ENCODE results near the gene MYL12A. TPM values are rescaled to one million over a fixed set of nuclear protein-coding genes. Genes with fewer than 3 reads are reported as not detected.

Gene MYL12A
- total and polyA plus RNA-seq, 2 experiments from 2014 or later: 206 to 502 TPM

DNA sequence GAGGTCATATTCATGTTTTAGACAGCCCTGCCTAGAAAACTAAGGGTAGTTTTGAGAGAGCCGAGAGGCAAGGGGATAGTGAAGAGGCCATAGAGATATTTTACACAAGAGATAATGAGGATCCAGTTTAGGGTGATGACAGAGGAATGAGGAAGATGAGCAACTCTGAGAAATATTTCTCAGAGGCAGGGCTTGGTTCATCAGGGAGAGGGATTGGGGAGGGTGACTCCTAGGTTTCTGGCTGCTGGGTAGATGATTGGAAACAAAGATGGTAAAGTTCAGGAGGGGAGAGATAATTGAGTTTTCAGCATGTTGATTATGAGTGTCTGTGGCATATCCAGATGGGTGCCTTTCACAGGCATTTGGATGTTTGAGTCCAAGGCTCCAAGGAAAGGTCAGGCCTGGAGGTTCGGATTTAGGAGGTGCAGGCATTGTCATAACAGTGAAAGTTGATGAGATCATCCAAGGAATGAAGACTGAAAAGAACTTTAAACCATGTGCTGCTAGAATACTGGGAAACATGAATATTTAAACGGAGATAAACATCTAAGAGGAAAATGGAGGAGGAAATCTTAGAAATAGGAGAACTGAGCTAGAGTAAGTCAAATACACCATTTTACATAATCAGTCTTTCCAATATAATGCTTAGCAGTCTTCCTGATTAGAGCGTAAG lies 21.8 kb downstream of the MYL12A start:
- H3K4me3 Mint-ChIP-seq: no peak overlapping the region
- H3K9me3 Mint-ChIP-seq: no peaks in the 10 kb centered on the region
- H3K36me3 ChIP-seq (ENCODE audit: insufficient read depth): peaks cover 11% of the 10 kb centered on the region; the same call in 1 of the 2 replicates
- H3K4me1 Mint-ChIP-seq: peaks cover 35% of the 10 kb centered on the region
- no peak overlapping the region for H2AFZ ChIP-seq
- ATAC-seq: no peak
- H3K27me3 ChIP-seq (ENCODE audit: insufficient read depth): no peaks in the 10 kb centered on the region
- H3K79me2 ChIP-seq (replicated peaks; ENCODE audit: insufficient read depth): peaks cover 90% of the 10 kb centered on the region
- H3K4me3 ChIP-seq: no peak overlapping the region
- no peak for DNase-seq (ENCODE audit: low spot score)
- no peak overlapping the region; the same call in 1 of the 2 replicates for H3K27ac Mint-ChIP-seq
- H3F3A ChIP-seq (replicated peaks; ENCODE audit: low read depth): no peaks in the 10 kb centered on the region
- no peak overlapping the region for H3K4me2 ChIP-seq
- H3K27ac ChIP-seq (ENCODE audit: low read depth): no peak overlapping the region
- peaks cover 5% of the 10 kb centered on the region for H3K4me1 ChIP-seq (ENCODE audit: insufficient read depth)
- no peak for TF ChIP-seq EZH2phosphoT487 (IDR thresholded peaks at IDR 0.05; ENCODE audit: unreplicated experiment)
- TF ChIP-seq, protein P1, sequence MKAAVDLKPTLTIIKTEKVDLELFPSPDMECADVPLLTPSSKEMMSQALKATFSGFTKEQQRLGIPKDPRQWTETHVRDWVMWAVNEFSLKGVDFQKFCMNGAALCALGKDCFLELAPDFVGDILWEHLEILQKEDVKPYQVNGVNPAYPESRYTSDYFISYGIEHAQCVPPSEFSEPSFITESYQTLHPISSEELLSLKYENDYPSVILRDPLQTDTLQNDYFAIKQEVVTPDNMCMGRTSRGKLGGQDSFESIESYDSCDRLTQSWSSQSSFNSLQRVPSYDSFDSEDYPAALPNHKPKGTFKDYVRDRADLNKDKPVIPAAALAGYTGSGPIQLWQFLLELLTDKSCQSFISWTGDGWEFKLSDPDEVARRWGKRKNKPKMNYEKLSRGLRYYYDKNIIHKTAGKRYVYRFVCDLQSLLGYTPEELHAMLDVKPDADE (IDR thresholded peaks at IDR 0.05): no peak
- no peak for TF ChIP-seq JUNB (IDR thresholded peaks at IDR 0.05; ENCODE audit: unreplicated experiment)
- no peak for TF ChIP-seq STAT1 (IDR thresholded peaks at IDR 0.05; ENCODE audit: unreplicated experiment)
- no peak for TF ChIP-seq ZNF114 (CRISPR knock-in tag; IDR thresholded peaks at IDR 0.05)
- no peak for TF ChIP-seq CREB1 (CRISPR knock-in tag; IDR thresholded peaks at IDR 0.05; ENCODE audit: low read depth)
- no peak for TF ChIP-seq ZNF331 (CRISPR knock-in tag; IDR thresholded peaks at IDR 0.05; ENCODE audit: low read depth)
- H3K36me3 Mint-ChIP-seq (ENCODE audit: low read depth): peaks cover 8% of the 10 kb centered on the region; the same call in 2 of the 3 replicates
- H3K9me2 ChIP-seq (ENCODE audit: insufficient read depth): no peaks in the 10 kb centered on the region
- H4K20me1 ChIP-seq (replicated peaks; ENCODE audit: insufficient read depth): peaks cover 36% of the 10 kb centered on the region
- peaks cover 2% of the 10 kb centered on the region for H3K27me3 Mint-ChIP-seq (ENCODE audit: insufficient read depth, low read depth, poor library complexity)

DNA sequence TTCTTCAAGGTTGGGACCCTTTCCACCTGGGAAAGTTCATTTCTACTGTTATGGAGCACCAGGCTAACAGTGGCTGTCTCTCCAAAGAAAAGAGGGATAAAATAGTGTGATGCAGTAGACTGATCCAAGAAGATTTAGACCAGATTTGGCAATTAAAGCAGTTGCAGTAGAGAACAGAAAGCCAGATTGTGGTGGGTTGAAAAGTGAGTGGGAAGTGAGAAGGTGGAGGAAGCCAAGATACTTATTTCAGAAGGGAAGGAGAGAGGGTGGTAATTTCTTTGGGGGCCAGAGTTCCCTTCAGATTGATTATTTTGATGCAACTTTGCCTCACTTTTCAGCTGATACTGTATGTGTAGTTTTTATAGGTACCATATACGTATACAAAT lies 22.3 kb downstream of the MYL12A start:
- Mint-ChIP-seq H3K4me3 (no peak overlapping the region), H3K27ac (0 out of 2 replicates have a peak overlapping the region, but pooled peaks have one; percentile 11), H3K36me3 (ENCODE audit: low read depth) (peaks cover 10% of the 10 kb centered on the region), H3K4me1 (peaks cover 30% of the 10 kb centered on the region), H3K9me3 (no peaks in the 10 kb centered on the region), H3K27me3 (ENCODE audit: insufficient read depth, low read depth, poor library complexity) (peaks cover 2% of the 10 kb centered on the region)
- H3K4me2 ChIP-seq: no peak overlapping the region
- no peaks in the 10 kb centered on the region for H3F3A ChIP-seq (replicated peaks; ENCODE audit: low read depth)
- H2AFZ ChIP-seq: no peak overlapping the region
- no peak overlapping the region for H3K27ac ChIP-seq (ENCODE audit: low read depth)
- no peak overlapping the region for H3K4me3 ChIP-seq
- H3K27me3 ChIP-seq (ENCODE audit: insufficient read depth): no peaks in the 10 kb centered on the region
- peaks cover 5% of the 10 kb centered on the region for H3K4me1 ChIP-seq (ENCODE audit: insufficient read depth)
- H3K79me2 ChIP-seq (replicated peaks; ENCODE audit: insufficient read depth): peaks cover 85% of the 10 kb centered on the region
- TF ChIP-seq EZH2 (IDR thresholded peaks at IDR 0.05; ENCODE audit: low read depth, unreplicated experiment): no peak
- TF ChIP-seq, protein P2, sequence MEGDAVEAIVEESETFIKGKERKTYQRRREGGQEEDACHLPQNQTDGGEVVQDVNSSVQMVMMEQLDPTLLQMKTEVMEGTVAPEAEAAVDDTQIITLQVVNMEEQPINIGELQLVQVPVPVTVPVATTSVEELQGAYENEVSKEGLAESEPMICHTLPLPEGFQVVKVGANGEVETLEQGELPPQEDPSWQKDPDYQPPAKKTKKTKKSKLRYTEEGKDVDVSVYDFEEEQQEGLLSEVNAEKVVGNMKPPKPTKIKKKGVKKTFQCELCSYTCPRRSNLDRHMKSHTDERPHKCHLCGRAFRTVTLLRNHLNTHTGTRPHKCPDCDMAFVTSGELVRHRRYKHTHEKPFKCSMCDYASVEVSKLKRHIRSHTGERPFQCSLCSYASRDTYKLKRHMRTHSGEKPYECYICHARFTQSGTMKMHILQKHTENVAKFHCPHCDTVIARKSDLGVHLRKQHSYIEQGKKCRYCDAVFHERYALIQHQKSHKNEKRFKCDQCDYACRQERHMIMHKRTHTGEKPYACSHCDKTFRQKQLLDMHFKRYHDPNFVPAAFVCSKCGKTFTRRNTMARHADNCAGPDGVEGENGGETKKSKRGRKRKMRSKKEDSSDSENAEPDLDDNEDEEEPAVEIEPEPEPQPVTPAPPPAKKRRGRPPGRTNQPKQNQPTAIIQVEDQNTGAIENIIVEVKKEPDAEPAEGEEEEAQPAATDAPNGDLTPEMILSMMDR (conservative IDR thresholded peaks at IDR 0.05; ENCODE audit: low read depth in 2 of 2): no peak
- no peaks in the 10 kb centered on the region for H3K9me2 ChIP-seq (ENCODE audit: insufficient read depth)
- no peak for ATAC-seq
- peaks cover 13% of the 10 kb centered on the region; the same call in 1 of the 2 replicates for H3K36me3 ChIP-seq (ENCODE audit: insufficient read depth)
- H4K20me1 ChIP-seq (replicated peaks; ENCODE audit: insufficient read depth): peaks cover 32% of the 10 kb centered on the region
- no peak for DNase-seq (ENCODE audit: low spot score)
